H1 (cell line): Measurements from ENCODE around the gene SOS1. TPM values are rescaled to one million over a fixed set of nuclear protein-coding genes. Genes with fewer than 3 reads are reported as not detected.

Experiments used
- CHD7 ChIP-seq: fragments of 300-600 bp; sonication (generic); IDR thresholded peaks from 2 replicates; pipeline ENCODE4 v1.7.1; 2012; ENCODE audit warnings: low read length, moderate library complexity, mild to moderate bottlenecking, inconsistent platforms; ENCODE audit not compliant: insufficient replicate concordance
- EP300 ChIP-seq, 2 experiments: IDR thresholded peaks; 1 replicate in 1 of 2; 2 replicates in 1 of 2; pipeline ENCODE4 v1.6.1; 2011 to 2012; ENCODE audit warnings: low read depth in 2 of 2, low read length in 2 of 2, mild to moderate bottlenecking in 2 of 2, borderline replicate concordance in 1 of 2, inconsistent platforms in 1 of 2, moderate library complexity in 1 of 2
- EZH2 ChIP-seq: fragments of 200-600 bp; sonication (generic); IDR thresholded peaks from 2 replicates; pipeline ENCODE4 v1.7.1; 2012; ENCODE audit warnings: low read depth, mild to moderate bottlenecking, moderate library complexity, low read length, inconsistent platforms; ENCODE audit not compliant: severe bottlenecking
- PHF8 ChIP-seq: fragments of 200-600 bp; sonication (generic); conservative IDR thresholded peaks from 2 replicates; pipeline ENCODE4 v1.7.1; 2012; ENCODE audit warnings: low read depth, mild to moderate bottlenecking, inconsistent platforms, low read length, moderate library complexity
- SIN3A ChIP-seq, 2 experiments: IDR thresholded peaks in 1 of 2; conservative IDR thresholded peaks in 1 of 2; 2 replicates each; pipeline ENCODE4 v1.6.1; 2011 to 2012; ENCODE audit warnings: low read length in 2 of 2, improper control_type of control experiment in 1 of 2, low read depth in 1 of 2, mild to moderate bottlenecking in 1 of 2
- SIX5 ChIP-seq: IDR thresholded peaks from 2 replicates; pipeline ENCODE4 v1.6.1; 2011; ENCODE audit warnings: mild to moderate bottlenecking, low read depth, low read length
- SP1 ChIP-seq: IDR thresholded peaks from 2 replicates; pipeline ENCODE4 v1.6.1; 2011; ENCODE audit warnings: low read depth, low read length
- TAF7 ChIP-seq: optimal IDR thresholded peaks from 2 replicates; pipeline ENCODE3; 2011; ENCODE audit warnings: low read depth, mild to moderate bottlenecking, inconsistent platforms, low read length, moderate library complexity, borderline replicate concordance
- ZNF274 ChIP-seq: IDR thresholded peaks from 2 replicates; pipeline ENCODE4 v1.7.0; 2012; ENCODE audit warnings: low read length, borderline replicate concordance; ENCODE audit errors: extremely low read depth
- polyA plus RNA-seq, 7 experiments: library from polyadenylated mRNA; depleted of rRNA in 3 of 7; stranded (reverse) in 5 of 7; unstranded in 2 of 7; fragments of >200 nt in 5 of 7; fragments of 200-250 nt in 2 of 7; gene quantifications; 1 replicate in 5 of 7; 2 replicates in 1 of 7; 4 replicates in 1 of 7; pipeline versions ENCODE4 v1.2.1 to v1.2.3, GENCODE V29; 2011 to 2013; ENCODE audit warnings: missing spikeins in 2 of 7, mixed read lengths in 2 of 7
- total RNA-seq: library from RNA; stranded (reverse); fragmentation: NEBNext Ultra II Directional; extraction: Animal tissue kit (Norgen Biotek cat#: 25700); gene quantifications from 2 replicates; pipeline ENCODE4 v1.2.1, GENCODE V29; 2021

The SOS1 gene
- total and polyA plus RNA-seq, 2 of the 8 experiments (the other 6 are each of a cell fraction or from before 2014, with no cell fraction given): 25.7 to 27.0 TPM

DNA sequence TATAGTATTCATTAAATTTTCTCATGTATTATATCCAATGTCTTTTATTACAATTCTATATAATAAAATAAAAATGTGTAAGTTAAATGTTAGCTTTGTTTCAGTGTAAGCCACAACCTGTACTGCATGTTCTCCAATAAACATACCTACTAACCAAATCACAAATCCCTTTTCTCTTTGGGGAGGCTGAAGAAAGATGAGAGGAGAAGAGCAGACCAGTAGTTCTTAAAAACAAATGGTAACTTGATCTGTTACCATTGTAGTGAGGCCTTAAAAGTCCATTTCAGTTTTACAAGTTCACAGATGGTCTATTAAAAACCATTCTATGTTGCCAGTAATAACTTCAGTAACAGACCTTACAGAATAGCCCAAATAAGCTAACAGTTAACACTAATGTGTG, 100.5 kb downstream of the SOS1 start (continued):
- no peak for TF ChIP-seq CHD7
- TF ChIP-seq EP300 (IDR thresholded peaks at IDR 0.05; ENCODE audit: borderline replicate concordance in 1 of 2, low read depth in 2 of 2, low read length in 2 of 2): no peak
- no peak for TF ChIP-seq PHF8
- no peak for TF ChIP-seq TAF7
- TF ChIP-seq SIN3A (conservative IDR thresholded peaks at IDR 0.05 in 1 of 2, IDR thresholded peaks at IDR 0.05 in 1 of 2; ENCODE audit: low read depth in 1 of 2, low read length in 2 of 2): no peak
- no peak for TF ChIP-seq EZH2
- TF ChIP-seq SIX5: no peak
- no peak for TF ChIP-seq SP1
- TF ChIP-seq ZNF274: no peak
